Measurements from ENCODE around the gene TENT5C.

TENT5C gene

GRCh38 chr1:117590273-117590925 is 15.4 kb upstream of the TENT5C start:
- no peak for DNase-seq (ENCODE audit: low read depth)
- no peak overlapping the region for H3K4me3 ChIP-seq (ENCODE audit: low read depth, low read length)
- TF ChIP-seq CTCF (IDR thresholded peaks at IDR 0.05; ENCODE audit: low read depth, low read length) = no peak
- no peak for TF ChIP-seq POLR2A (IDR thresholded peaks at IDR 0.05; ENCODE audit: extremely low read depth, insufficient read length)
- no peak for TF ChIP-seq MAX (IDR thresholded peaks at IDR 0.05; ENCODE audit: low read depth, low read length)
- no peak for TF ChIP-seq MYC (IDR thresholded peaks at IDR 0.05; ENCODE audit: low read depth, low read length)

GRCh38 chr1:117591252-117591651 is 14.6 kb upstream of the TENT5C start:
- H3K4me3 ChIP-seq (ENCODE audit: low read depth, low read length) = no peak overlapping the region
- TF ChIP-seq POLR2A (IDR thresholded peaks at IDR 0.05; ENCODE audit: extremely low read depth, insufficient read length) (no peak), CTCF (IDR thresholded peaks at IDR 0.05; ENCODE audit: low read depth, low read length) (no peak), MYC (IDR thresholded peaks at IDR 0.05; ENCODE audit: low read depth, low read length) (no peak), MAX (IDR thresholded peaks at IDR 0.05; ENCODE audit: low read depth, low read length) (no peak)
- no peak for DNase-seq (ENCODE audit: low read depth)

GRCh38 chr1:117592155-117592554 is 13.7 kb upstream of the TENT5C start:
- no peak overlapping the region for H3K4me3 ChIP-seq (ENCODE audit: low read depth, low read length)
- no peak for TF ChIP-seq MYC (IDR thresholded peaks at IDR 0.05; ENCODE audit: low read depth, low read length)
- TF ChIP-seq POLR2A (IDR thresholded peaks at IDR 0.05; ENCODE audit: extremely low read depth, insufficient read length) = no peak
- no peak for TF ChIP-seq MAX (IDR thresholded peaks at IDR 0.05; ENCODE audit: low read depth, low read length)
- TF ChIP-seq CTCF (IDR thresholded peaks at IDR 0.05; ENCODE audit: low read depth, low read length) = no peak
- no peak for DNase-seq (ENCODE audit: low read depth)

- no peak for TF ChIP-seq MAX (IDR thresholded peaks at IDR 0.05; ENCODE audit: low read depth, low read length)
- TF ChIP-seq CTCF (IDR thresholded peaks at IDR 0.05; ENCODE audit: low read depth, low read length) = no peak
- TF ChIP-seq POLR2A (IDR thresholded peaks at IDR 0.05; ENCODE audit: extremely low read depth, insufficient read length) = no peak
- no peak for TF ChIP-seq MYC (IDR thresholded peaks at IDR 0.05; ENCODE audit: low read depth, low read length)
- no peak overlapping the region for H3K4me3 ChIP-seq (ENCODE audit: low read depth, low read length)
- DNase-seq (ENCODE audit: low read depth) = no peak
Observed at GRCh38 chr1:117594261-117594990, 11.4 kb upstream of the TENT5C start.

GRCh38 chr1:117596023-117596720 is 9.7 kb upstream of the TENT5C start:
- no peak for TF ChIP-seq CTCF (IDR thresholded peaks at IDR 0.05; ENCODE audit: low read depth, low read length)
- TF ChIP-seq MAX (IDR thresholded peaks at IDR 0.05; ENCODE audit: low read depth, low read length) = no peak
- TF ChIP-seq POLR2A (IDR thresholded peaks at IDR 0.05; ENCODE audit: extremely low read depth, insufficient read length) = no peak
- no peak for TF ChIP-seq MYC (IDR thresholded peaks at IDR 0.05; ENCODE audit: low read depth, low read length)
- DNase-seq (ENCODE audit: low read depth) = peak; percentile 41
- H3K4me3 ChIP-seq (ENCODE audit: low read depth, low read length) = no peak overlapping the region

Data from NB4 (cell line).